Body of pancreas (tissue), 4 donors: Measurements from ENCODE around the gene MESP2.

Experiments
- CTCF ChIP-seq, 7 experiments: fragments of 450-650 bp in 4 of 7; fragments of 200-600 bp in 3 of 7; sonication (generic) in 3 of 7; IDR thresholded peaks; one replicate each; pipeline ENCODE4 v1.5.1; 2016 to 2019; ENCODE audit warnings: antibody characterized with exemption in 7 of 7
- POLR2A ChIP-seq, 3 donors: fragments of 450-650 bp; IDR thresholded peaks; one replicate each; pipeline ENCODE4 v1.6.1; 2016; ENCODE audit warnings: antibody characterized with exemption in 3 of 3, mild to moderate bottlenecking in 2 of 3

- no peak for TF ChIP-seq CTCF (IDR thresholded peaks at IDR 0.05)
- TF ChIP-seq POLR2A (IDR thresholded peaks at IDR 0.05) = no peak
Observed at GRCh38 chr15:89759835-89760234, 16.3 kb upstream of the MESP2 start.
